ENCODE results near the gene HEPN1. TPM values are rescaled to one million over a fixed set of nuclear protein-coding genes. Genes with fewer than 3 reads are reported as not detected.

The HEPN1 gene
- total RNA-seq, 1 experiment from 2014 or later, result not detected

GRCh38 chr11:124896821-124897391, 22.1 kb upstream of the HEPN1 start:
- DNase-seq (ENCODE audit: low spot score), result no peak
- no peak overlapping the region for H3K4me3 ChIP-seq (ENCODE audit: low read depth, low read length, poor library complexity, severe bottlenecking)

GRCh38 chr11:124897674-124898262, 21.3 kb upstream of the HEPN1 start, which contains the start of gene ROBO4:
TSS of gene ROBO4 (minus strand) at chr11:124897865. CDS start at chr11:124897795, 70 bp downstream.
- Histone ChIP-seq H3K4me3 (ENCODE audit: low read depth, low read length, poor library complexity, severe bottlenecking) (no peak within 1 kb of the TSS), H3K9me3 (ENCODE audit: low read depth, low read length, poor library complexity, severe bottlenecking) (no peaks in the 10 kb centered on the region), H3K36me3 (ENCODE audit: insufficient read depth, low read length, poor library complexity, severe bottlenecking) (no peaks in the 10 kb centered on the region), H3K4me1 (ENCODE audit: insufficient read depth, low read length, poor library complexity, severe bottlenecking) (no peaks in the 10 kb centered on the region), H3K27me3 (replicated peaks; ENCODE audit: insufficient read depth, low read depth, low read length, poor library complexity) (peaks cover 35% of the 10 kb centered on the region), H3K27ac (ENCODE audit: low read depth, low read length, poor library complexity, severe bottlenecking) (no peak within 1 kb of the TSS)
- BruUV-seq (replicated peaks), result no TSS peak
- TF ChIP-seq CTCF (conservative IDR thresholded peaks at IDR 0.05; ENCODE audit: low read depth, low read length) (no peak), EZH2 (IDR thresholded peaks at IDR 0.05; ENCODE audit: borderline replicate concordance, low read depth, low read length, poor library complexity, severe bottlenecking) (no peak)
- intact Hi-C loops (cut with micrococcal nuclease; ENCODE audit: unreplicated experiment), result no loop called here
- ChIA-PET CTCF (no interaction called here), POLR2A (ENCODE audit: low non-redundant PET) (no interaction called here)
- no peak for DNase-seq (ENCODE audit: low spot score)

More at GRCh38 chr11:124896821-124897391, 22.1 kb upstream of the HEPN1 start:
- no TSS peak for BruUV-seq (replicated peaks)
- Histone ChIP-seq H3K9me3 (ENCODE audit: low read depth, low read length, poor library complexity, severe bottlenecking) (no peaks in the 10 kb centered on the region), H3K4me1 (ENCODE audit: insufficient read depth, low read length, poor library complexity, severe bottlenecking) (no peaks in the 10 kb centered on the region), H3K27ac (ENCODE audit: low read depth, low read length, poor library complexity, severe bottlenecking) (no peak overlapping the region), H3K27me3 (replicated peaks; ENCODE audit: insufficient read depth, low read depth, low read length, poor library complexity) (peaks cover 27% of the 10 kb centered on the region), H3K36me3 (ENCODE audit: insufficient read depth, low read length, poor library complexity, severe bottlenecking) (no peaks in the 10 kb centered on the region)
- ChIA-PET POLR2A (ENCODE audit: low non-redundant PET) (no interaction called here), CTCF (no interaction called here)
- no peak for TF ChIP-seq CTCF (conservative IDR thresholded peaks at IDR 0.05; ENCODE audit: low read depth, low read length)
- TF ChIP-seq EZH2 (IDR thresholded peaks at IDR 0.05; ENCODE audit: borderline replicate concordance, low read depth, low read length, poor library complexity, severe bottlenecking), result no peak
- intact Hi-C loops (cut with micrococcal nuclease; ENCODE audit: unreplicated experiment), result no loop called here

GRCh38 chr11:124898263-124898680, 20.8 kb upstream of the HEPN1 start:
- H3K4me3 ChIP-seq (ENCODE audit: low read depth, low read length, poor library complexity, severe bottlenecking), result no peak overlapping the region
- H3K36me3 ChIP-seq (ENCODE audit: insufficient read depth, low read length, poor library complexity, severe bottlenecking), result no peaks in the 10 kb centered on the region
- H3K27ac ChIP-seq (ENCODE audit: low read depth, low read length, poor library complexity, severe bottlenecking), result no peak overlapping the region
- DNase-seq (ENCODE audit: low spot score), result no peak
- no TSS peak for BruUV-seq (replicated peaks)
- intact Hi-C loops (cut with micrococcal nuclease; ENCODE audit: unreplicated experiment), result no loop called here
- peaks cover 40% of the 10 kb centered on the region for H3K27me3 ChIP-seq (replicated peaks; ENCODE audit: insufficient read depth, low read depth, low read length, poor library complexity)
- H3K9me3 ChIP-seq (ENCODE audit: low read depth, low read length, poor library complexity, severe bottlenecking), result no peaks in the 10 kb centered on the region
- CTCF ChIA-PET, result no interaction called here
- no peaks in the 10 kb centered on the region for H3K4me1 ChIP-seq (ENCODE audit: insufficient read depth, low read length, poor library complexity, severe bottlenecking)
- TF ChIP-seq EZH2 (IDR thresholded peaks at IDR 0.05; ENCODE audit: borderline replicate concordance, low read depth, low read length, poor library complexity, severe bottlenecking), result no peak
- TF ChIP-seq CTCF (conservative IDR thresholded peaks at IDR 0.05; ENCODE audit: low read depth, low read length), result no peak
- POLR2A ChIA-PET (ENCODE audit: low non-redundant PET), result no interaction called here

Measured in A673 (cell line).